Measurements from ENCODE around the gene SCMH1.

DNA sequence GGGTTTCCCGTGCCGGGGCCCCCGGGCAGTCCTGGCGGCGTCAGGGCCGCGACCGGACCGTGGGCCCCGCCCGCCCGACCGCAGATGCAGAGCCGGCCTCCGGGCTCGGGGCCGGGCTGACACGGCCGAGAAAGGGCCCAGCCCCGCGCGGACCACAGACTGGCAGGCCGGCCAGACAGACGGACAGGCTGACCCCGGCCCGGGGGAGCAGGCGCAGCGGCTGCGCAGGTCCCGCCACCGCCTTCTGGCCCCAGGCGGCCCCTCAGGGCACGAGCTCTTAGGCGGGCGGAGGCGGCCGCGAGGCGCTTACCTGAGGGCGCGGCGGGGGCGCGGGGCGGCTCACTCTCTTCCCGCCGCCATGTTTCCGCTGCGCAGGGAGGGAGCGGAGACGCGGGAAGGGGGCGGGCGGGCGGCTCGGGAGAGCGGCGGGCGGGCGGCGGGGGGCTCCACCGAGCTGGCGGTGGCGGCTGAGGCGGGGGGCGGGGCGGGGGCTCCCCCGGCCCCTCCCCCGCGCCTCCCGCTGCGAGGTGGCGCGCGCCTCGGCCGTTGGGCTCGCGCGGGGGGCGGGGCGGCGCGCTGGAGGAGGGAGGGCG, at the start of gene SCMH1:
- TF ChIP-seq POLR2A (IDR thresholded peaks at IDR 0.05), result no peak
- TF ChIP-seq CTCF (IDR thresholded peaks at IDR 0.05), result no peak
